ENCODE data around the gene LY6G5C. TPM values are rescaled to one million over a fixed set of nuclear protein-coding genes. Genes with fewer than 3 reads are reported as not detected.
A peak's percentile ranks its signal among the peaks of the same experiment; 100 is the strongest.

Gene LY6G5C
- total and polyA plus RNA-seq, 9 of the 15 experiments (the other 6 are each of a cell fraction or from before 2014, with no cell fraction given), result 0.10 to 0.67 (median 0.46) TPM; not detected in 4

- TF ChIP-seq, protein P1, sequence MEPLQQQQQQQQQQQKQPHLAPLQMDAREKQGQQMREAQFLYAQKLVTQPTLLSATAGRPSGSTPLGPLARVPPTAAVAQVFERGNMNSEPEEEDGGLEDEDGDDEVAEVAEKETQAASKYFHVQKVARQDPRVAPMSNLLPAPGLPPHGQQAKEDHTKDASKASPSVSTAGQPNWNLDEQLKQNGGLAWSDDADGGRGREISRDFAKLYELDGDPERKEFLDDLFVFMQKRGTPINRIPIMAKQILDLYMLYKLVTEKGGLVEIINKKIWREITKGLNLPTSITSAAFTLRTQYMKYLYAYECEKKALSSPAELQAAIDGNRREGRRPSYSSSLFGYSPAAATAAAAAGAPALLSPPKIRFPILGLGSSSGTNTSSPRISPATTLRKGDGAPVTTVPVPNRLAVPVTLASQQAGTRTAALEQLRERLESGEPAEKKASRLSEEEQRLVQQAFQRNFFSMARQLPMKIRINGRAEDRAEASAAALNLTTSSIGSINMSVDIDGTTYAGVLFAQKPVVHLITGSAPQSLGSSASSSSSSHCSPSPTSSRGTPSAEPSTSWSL (CRISPR knock-in tag; IDR thresholded peaks at IDR 0.05; ENCODE audit: borderline replicate concordance), result peak; percentile 95; the same call in 1 of the 2 replicates
- TF ChIP-seq NBN (IDR thresholded peaks at IDR 0.05; ENCODE audit: low read depth) (no peak), ZNF175 (CRISPR knock-in tag; IDR thresholded peaks at IDR 0.05; ENCODE audit: low read depth) (peak; percentile 97), KLF1 (tag; IDR thresholded peaks at IDR 0.05) (no peak), ZNF583 (CRISPR knock-in tag; IDR thresholded peaks at IDR 0.05) (peak; percentile 92), ZNF778 (CRISPR knock-in tag; IDR thresholded peaks at IDR 0.05) (no peak), MCM5 (IDR thresholded peaks at IDR 0.05; ENCODE audit: low read depth) (no peak), ETV6 (IDR thresholded peaks at IDR 0.05; ENCODE audit: borderline replicate concordance in 1 of 2, low read depth in 2 of 2, low read length in 1 of 2) (no peak), ETV6 (CRISPR knock-in tag; IDR thresholded peaks at IDR 0.05; ENCODE audit: borderline replicate concordance) (no peak), ZNF311 (CRISPR knock-in tag; IDR thresholded peaks at IDR 0.05) (no peak), MBD2 (IDR thresholded peaks at IDR 0.05; ENCODE audit: borderline replicate concordance, low read depth) (no peak), TARDBP (IDR thresholded peaks at IDR 0.05) (no peak), TAL1 (IDR thresholded peaks at IDR 0.05) (no peak), MTA3 (IDR thresholded peaks at IDR 0.05; ENCODE audit: borderline replicate concordance) (no peak), ZNF239 (CRISPR knock-in tag; IDR thresholded peaks at IDR 0.05) (peak; percentile 67)
Observed at GRCh38 chr6:31725502-31726350, 44.9 kb upstream of the LY6G5C start (continued).
